ENCODE data around the gene KIAA0586.
"Not testable (repeated sequence)": the region's sequence is repeated elsewhere in the genome, so short reads cannot be mapped to it uniquely, and the experiment has no call there.

Gene KIAA0586

GRCh38 chr14:58572863-58573262, 145.3 kb downstream of the KIAA0586 start:
- no peak overlapping the region for H3K4me3 ChIP-seq (ENCODE audit: low read depth, low read length)
- TF ChIP-seq CTCF (IDR thresholded peaks at IDR 0.05; ENCODE audit: low read depth, low read length), result no peak

- TF ChIP-seq CTCF (IDR thresholded peaks at IDR 0.05; ENCODE audit: low read depth, low read length), result no peak
- H3K4me3 ChIP-seq (ENCODE audit: low read depth, low read length), result no peak overlapping the region
Observed at GRCh38 chr14:58574623-58575022, 147.1 kb downstream of the KIAA0586 start.

GRCh38 chr14:58575956-58576355, 148.4 kb downstream of the KIAA0586 start:
- H3K4me3 ChIP-seq (ENCODE audit: low read depth, low read length), result no peak overlapping the region
- no peak for TF ChIP-seq CTCF (IDR thresholded peaks at IDR 0.05; ENCODE audit: low read depth, low read length)

- not testable (repeated sequence) for H3K4me3 ChIP-seq (ENCODE audit: low read depth, low read length)
Observed at GRCh38 chr14:58580035-58580434, 152.5 kb downstream of the KIAA0586 start.

GRCh38 chr14:58581389-58581788, 153.9 kb downstream of the KIAA0586 start:
- H3K4me3 ChIP-seq (ENCODE audit: low read depth, low read length), result not testable (repeated sequence)

- no peak overlapping the region for H3K4me3 ChIP-seq (ENCODE audit: low read depth, low read length)
- TF ChIP-seq CTCF (IDR thresholded peaks at IDR 0.05; ENCODE audit: low read depth, low read length), result no peak
Observed at GRCh38 chr14:58584383-58584782, 156.9 kb downstream of the KIAA0586 start.

GRCh38 chr14:58587271-58587670, 159.8 kb downstream of the KIAA0586 start:
- TF ChIP-seq CTCF (IDR thresholded peaks at IDR 0.05; ENCODE audit: low read depth, low read length), result no peak

GRCh38 chr14:58588321-58588720, 160.8 kb downstream of the KIAA0586 start:
- H3K4me3 ChIP-seq (ENCODE audit: low read depth, low read length), result not testable (repeated sequence)

More at GRCh38 chr14:58587271-58587670, 159.8 kb downstream of the KIAA0586 start:
- no peak overlapping the region for H3K4me3 ChIP-seq (ENCODE audit: low read depth, low read length)

GRCh38 chr14:58593977-58594376, 166.5 kb downstream of the KIAA0586 start:
- TF ChIP-seq CTCF (IDR thresholded peaks at IDR 0.05; ENCODE audit: low read depth, low read length), result no peak
- H3K4me3 ChIP-seq (ENCODE audit: low read depth, low read length), result no peak overlapping the region

All from WI38 (cell line).